Smooth muscle cell (in vitro differentiated cells): Measurements from ENCODE around the gene GDI2. TPM values are rescaled to one million over a fixed set of nuclear protein-coding genes. Genes with fewer than 3 reads are reported as not detected.
"Not testable (repeated sequence)": the region's sequence is repeated elsewhere in the genome, so short reads cannot be mapped to it uniquely, and the experiment has no call there.

Source experiments
- DNase-seq: peaks from one replicate; lab custom pipeline; 2025; ENCODE audit not compliant: unreplicated experiment; lab: John Stamatoyannopoulos, UW
- H2AFZ ChIP-seq: fragments of 200-600 bp; sonication (generic); 2 replicates; pipeline ENCODE4 v1.6.0; 2016; ENCODE audit warnings: antibody characterized with exemption, low read depth, mild to moderate bottlenecking
- H3F3A ChIP-seq: fragments of 200-600 bp; sonication (generic); 2 replicates; pipeline ENCODE4 v1.6.0; 2017; ENCODE audit warnings: antibody characterized with exemption, low read depth
- H3K27ac ChIP-seq: fragments of 200-600 bp; sonication (generic); 2 replicates; pipeline ENCODE4 v1.5.1; 2016; ENCODE audit warnings: low read depth, mild to moderate bottlenecking
- H3K27me3 ChIP-seq: fragments of 200-600 bp; sonication (generic); 2 replicates; pipeline ENCODE4 v1.6.1; 2016; ENCODE audit warnings: low read depth, mild to moderate bottlenecking
- H3K36me3 ChIP-seq: fragments of 200-600 bp; sonication (generic); 2 replicates; pipeline ENCODE4 v1.5.1; 2016; ENCODE audit warnings: low read depth
- H3K4me1 ChIP-seq: fragments of 200-600 bp; sonication (generic); 2 replicates; pipeline ENCODE4 v1.5.1; 2016; ENCODE audit warnings: low read depth
- H3K4me2 ChIP-seq: fragments of 200-600 bp; sonication (generic); 2 replicates; pipeline ENCODE4 v1.6.0; 2016; ENCODE audit warnings: mild to moderate bottlenecking
- H3K4me3 ChIP-seq: fragments of 200-600 bp; sonication (generic); 2 replicates; pipeline ENCODE4 v1.5.1; 2016; ENCODE audit warnings: mild to moderate bottlenecking
- H3K79me2 ChIP-seq: fragments of 200-600 bp; sonication (generic); 2 replicates; pipeline ENCODE4 v1.6.0; 2016; ENCODE audit warnings: low read depth, mild to moderate bottlenecking
- H3K9ac ChIP-seq: fragments of 200-600 bp; sonication (generic); 2 replicates; pipeline ENCODE4 v1.6.0; 2016; ENCODE audit warnings: low read depth
- H3K9me3 ChIP-seq: fragments of 200-600 bp; sonication (generic); replicated peaks from 2 replicates; pipeline ENCODE4 v1.5.1; 2016; ENCODE audit warnings: low read depth
- H4K20me1 ChIP-seq: fragments of 200-600 bp; sonication (generic); 2 replicates; pipeline ENCODE4 v1.6.0; 2016; ENCODE audit warnings: low read depth
- WGBS: methylation state at CpG from one replicate; pipeline ENCODE4 v1.1.7; 2016; ENCODE audit warnings: low lambda C conversion rate; 5-methylcytosine and 5-hydroxymethylcytosine counted together
- polyA plus RNA-seq: library from polyadenylated mRNA; unstranded; fragments of >200 nt; fragmentation: Nextera tagmentation; extraction: Ambion mirVana; gene quantifications from 2 replicates; pipeline ENCODE4 v1.2.1, GENCODE V29; 2016
- total RNA-seq: library from RNA; depleted of rRNA; stranded (reverse); fragments of >200 nt; gene quantifications from 2 replicates; pipeline ENCODE4 v1.2.3, GENCODE V29; 2014
- TF ChIP-seq, protein P1 (sequence below): fragments of 200-600 bp; sonication (generic); IDR thresholded peaks from 2 replicates; pipeline ENCODE4 v1.5.1; 2017; ENCODE audit warnings: borderline replicate concordance, mild to moderate bottlenecking, antibody characterized with exemption; ENCODE audit not compliant: insufficient read depth, poor library complexity, severe bottlenecking

The GDI2 gene
- total and polyA plus RNA-seq, 2 experiments from 2014 or later: 186 to 334 TPM

DNA sequence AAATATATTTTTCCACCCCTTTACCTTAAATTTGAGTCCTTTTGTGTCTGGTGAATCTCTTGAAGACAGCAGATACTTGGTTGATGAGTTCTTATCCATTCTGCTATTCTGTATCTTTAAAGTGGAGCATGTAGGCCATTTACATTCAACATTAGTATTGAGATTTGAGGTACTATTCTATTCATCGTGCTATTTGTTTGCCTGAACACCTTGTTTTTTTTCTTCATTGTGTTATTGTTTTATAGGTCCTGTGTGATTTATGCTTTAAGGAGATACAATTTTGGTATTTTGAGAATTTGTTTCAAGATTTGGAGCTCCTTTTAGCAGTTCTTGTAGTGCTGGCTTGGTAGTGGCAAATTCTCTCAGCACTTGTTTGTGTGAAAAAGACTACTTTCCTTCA lies 29.9 kb downstream of the GDI2 start:
- peaks cover 26% of the 10 kb centered on the region for H3F3A ChIP-seq
- H3K9me3 ChIP-seq: no peaks in the 10 kb centered on the region
- no peaks in the 10 kb centered on the region for H3K27me3 ChIP-seq
- no peaks in the 10 kb centered on the region for H3K4me1 ChIP-seq
- H3K4me2 ChIP-seq: no peak overlapping the region
- no peak for DNase-seq
- H3K4me3 ChIP-seq: no peak overlapping the region
- peaks cover 76% of the 10 kb centered on the region for H4K20me1 ChIP-seq
- H3K27ac ChIP-seq: no peak overlapping the region
- H3K36me3 ChIP-seq: peaks cover 43% of the 10 kb centered on the region
- H2AFZ ChIP-seq: no peak overlapping the region
- 95% methylated on average over 1 of the region's 1 CpG for WGBS
- H3K79me2 ChIP-seq: peaks cover 99% of the 10 kb centered on the region
- TF ChIP-seq, protein P1, sequence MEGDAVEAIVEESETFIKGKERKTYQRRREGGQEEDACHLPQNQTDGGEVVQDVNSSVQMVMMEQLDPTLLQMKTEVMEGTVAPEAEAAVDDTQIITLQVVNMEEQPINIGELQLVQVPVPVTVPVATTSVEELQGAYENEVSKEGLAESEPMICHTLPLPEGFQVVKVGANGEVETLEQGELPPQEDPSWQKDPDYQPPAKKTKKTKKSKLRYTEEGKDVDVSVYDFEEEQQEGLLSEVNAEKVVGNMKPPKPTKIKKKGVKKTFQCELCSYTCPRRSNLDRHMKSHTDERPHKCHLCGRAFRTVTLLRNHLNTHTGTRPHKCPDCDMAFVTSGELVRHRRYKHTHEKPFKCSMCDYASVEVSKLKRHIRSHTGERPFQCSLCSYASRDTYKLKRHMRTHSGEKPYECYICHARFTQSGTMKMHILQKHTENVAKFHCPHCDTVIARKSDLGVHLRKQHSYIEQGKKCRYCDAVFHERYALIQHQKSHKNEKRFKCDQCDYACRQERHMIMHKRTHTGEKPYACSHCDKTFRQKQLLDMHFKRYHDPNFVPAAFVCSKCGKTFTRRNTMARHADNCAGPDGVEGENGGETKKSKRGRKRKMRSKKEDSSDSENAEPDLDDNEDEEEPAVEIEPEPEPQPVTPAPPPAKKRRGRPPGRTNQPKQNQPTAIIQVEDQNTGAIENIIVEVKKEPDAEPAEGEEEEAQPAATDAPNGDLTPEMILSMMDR: no peak
- H3K9ac ChIP-seq: no peak overlapping the region

DNA sequence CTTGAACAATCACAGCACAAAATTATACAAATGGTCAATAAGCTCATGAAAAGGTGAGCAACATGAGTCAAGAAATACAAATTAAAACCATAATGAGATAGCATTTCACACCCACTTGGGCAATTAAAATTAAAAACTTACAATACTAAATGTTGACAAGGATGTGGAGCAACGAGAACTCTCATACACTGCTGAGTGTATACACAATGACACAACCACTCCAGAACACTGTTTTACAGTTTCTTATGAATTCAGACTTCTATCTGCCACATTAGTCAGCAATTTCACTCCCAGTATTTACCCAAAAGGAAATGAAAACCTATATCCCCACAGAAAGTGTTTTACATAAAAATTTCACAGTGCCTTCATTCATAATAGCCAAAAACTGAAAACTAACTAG lies 31.1 kb downstream of the GDI2 start:
- Histone ChIP-seq H3K9ac (no peak overlapping the region), H3F3A (peaks cover 37% of the 10 kb centered on the region), H3K4me2 (no peak overlapping the region), H3K27me3 (no peaks in the 10 kb centered on the region), H2AFZ (no peak overlapping the region), H3K4me3 (no peak overlapping the region), H4K20me1 (peaks cover 76% of the 10 kb centered on the region), H3K36me3 (peaks cover 32% of the 10 kb centered on the region), H3K4me1 (no peaks in the 10 kb centered on the region), H3K27ac (peak overlapping the region; percentile 13), H3K79me2 (peaks cover 99% of the 10 kb centered on the region), H3K9me3 (no peaks in the 10 kb centered on the region)
- TF ChIP-seq, protein P1: no peak
- DNase-seq: no peak
- 86% methylated on average over 1 of the region's 1 CpG for WGBS

DNA sequence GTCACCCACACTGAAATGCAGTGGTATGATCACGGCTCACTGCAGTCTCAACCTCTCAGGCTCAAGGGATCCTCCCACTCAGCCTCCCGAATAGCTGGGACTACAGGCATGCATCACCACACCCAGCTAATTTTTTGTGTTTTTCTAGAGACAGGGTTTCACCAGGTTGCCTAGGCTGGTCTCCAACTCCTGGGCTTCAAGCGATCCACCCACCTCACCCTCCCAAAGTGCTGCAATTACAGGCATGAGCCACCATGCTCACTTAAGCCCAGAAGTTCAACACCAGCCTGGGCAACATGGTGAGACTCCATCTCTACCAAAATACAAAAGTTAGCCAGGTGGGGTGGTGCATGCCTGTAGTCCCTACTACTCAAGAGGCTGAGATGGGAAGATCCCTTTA lies 33.5 kb downstream of the GDI2 start:
- Histone ChIP-seq H3K4me3 (no peak overlapping the region), H3F3A (peaks cover 29% of the 10 kb centered on the region), H3K4me1 (peaks cover 9% of the 10 kb centered on the region), H2AFZ (no peak overlapping the region), H3K9ac (no peak overlapping the region), H3K27me3 (no peaks in the 10 kb centered on the region), H3K27ac (peak overlapping the region; percentile 89), H3K36me3 (peaks cover 18% of the 10 kb centered on the region), H3K4me2 (no peak overlapping the region), H3K79me2 (peaks cover 91% of the 10 kb centered on the region), H3K9me3 (no peaks in the 10 kb centered on the region), H4K20me1 (peaks cover 87% of the 10 kb centered on the region)
- DNase-seq: no peak
- TF ChIP-seq, protein P1: no peak
- 60% methylated on average over 3 of the region's 3 CpGs for WGBS

DNA sequence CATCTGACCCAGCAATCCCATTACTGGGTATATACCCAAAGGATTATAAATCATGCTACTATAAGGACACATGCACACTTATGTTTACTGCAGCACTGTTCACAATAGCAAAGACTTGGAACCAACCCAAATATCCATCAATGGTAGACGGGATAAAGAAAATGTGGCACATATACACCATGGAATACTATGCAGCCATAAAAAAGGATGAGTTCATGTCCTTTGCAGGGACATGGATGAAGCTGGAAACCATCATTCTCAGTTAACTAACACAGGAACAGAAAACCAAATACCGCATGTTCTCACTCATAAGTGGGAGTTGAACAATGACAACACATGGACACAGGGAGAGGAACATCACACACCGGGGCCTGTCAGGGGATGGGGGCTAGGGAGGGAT lies 35.5 kb downstream of the GDI2 start:
- DNase-seq, H2AFZ ChIP-seq, H3K4me3 ChIP-seq, H3K9me3 ChIP-seq, H3K4me2 ChIP-seq, H3K27me3 ChIP-seq, H3K4me1 ChIP-seq, H3K36me3 ChIP-seq, H3K9ac ChIP-seq: not testable (repeated sequence)
- H3K79me2 ChIP-seq: peaks cover 91% of the 10 kb centered on the region
- H4K20me1 ChIP-seq: peaks cover 96% of the 10 kb centered on the region
- 99% methylated on average over 3 of the region's 3 CpGs for WGBS
- peaks cover 29% of the 10 kb centered on the region for H3F3A ChIP-seq
- peak overlapping the region; percentile 89 for H3K27ac ChIP-seq
